HPDE6-E6E7 (cell line): ENCODE results near the gene NNMT.
A peak's percentile ranks its signal among the peaks of the same experiment; 100 is the strongest.

Source experiments
- DNase-seq: peaks from one replicate; pipeline ENCODE4 v3.0.0; 2011; ENCODE audit warnings: missing footprints; ENCODE audit errors: extremely low spot score

Gene NNMT

GRCh38 chr11:114263513-114264170 is 32.6 kb upstream of the NNMT start:
- DNase-seq: no peak

- DNase-seq: no peak
These were observed 31.8 kb upstream of the NNMT start for GRCh38 chr11:114264381-114264780.

GRCh38 chr11:114265122-114265878 is 30.9 kb upstream of the NNMT start:
- no peak for DNase-seq

- no peak for DNase-seq
These were observed 26.7 kb upstream of the NNMT start for GRCh38 chr11:114269498-114269897.

- DNase-seq: no peak
These were observed 25.5 kb upstream of the NNMT start for GRCh38 chr11:114270531-114271270.

GRCh38 chr11:114271316-114271715 is 24.9 kb upstream of the NNMT start:
- DNase-seq: no peak

GRCh38 chr11:114272311-114272710 is 23.9 kb upstream of the NNMT start:
- DNase-seq: no peak

- DNase-seq: no peak
These were observed 23.1 kb upstream of the NNMT start for GRCh38 chr11:114273071-114273470.

- DNase-seq: no peak
These were observed 22.1 kb upstream of the NNMT start for GRCh38 chr11:114273890-114274635.

GRCh38 chr11:114274637-114275036 is 21.6 kb upstream of the NNMT start:
- no peak for DNase-seq

- no peak for DNase-seq
These were observed 20.9 kb upstream of the NNMT start for GRCh38 chr11:114275280-114275679.

- DNase-seq: no peak
These were observed 20.1 kb upstream of the NNMT start for GRCh38 chr11:114276077-114276476.

- DNase-seq: no peak
These were observed 18.4 kb upstream of the NNMT start for GRCh38 chr11:114277637-114278341.

GRCh38 chr11:114278342-114279065 is 17.7 kb upstream of the NNMT start:
- no peak for DNase-seq

GRCh38 chr11:114279792-114280546 is 16.2 kb upstream of the NNMT start:
- peak; percentile 35 for DNase-seq

- DNase-seq: peak; percentile 48
These were observed 15.5 kb upstream of the NNMT start for GRCh38 chr11:114280696-114281095.

GRCh38 chr11:114281388-114281956 is 14.7 kb upstream of the NNMT start:
- no peak for DNase-seq

- no peak for DNase-seq
These were observed 13.7 kb upstream of the NNMT start for GRCh38 chr11:114282488-114282887.

- no peak for DNase-seq
These were observed 12.8 kb upstream of the NNMT start for GRCh38 chr11:114283422-114283821.

GRCh38 chr11:114284021-114284420 is 12.2 kb upstream of the NNMT start:
- DNase-seq: no peak
